EH (cell line): ENCODE measurements around the gene POU2F2.
"Not testable (repeated sequence)": the region's sequence is repeated elsewhere in the genome, so short reads cannot be mapped to it uniquely, and the experiment has no call there.

ENCODE experiments used
- DNase-seq: peaks from one replicate; pipeline ENCODE4 v3.0.0-alpha.2; 2015; ENCODE audit warnings: low read depth

The POU2F2 gene

DNA sequence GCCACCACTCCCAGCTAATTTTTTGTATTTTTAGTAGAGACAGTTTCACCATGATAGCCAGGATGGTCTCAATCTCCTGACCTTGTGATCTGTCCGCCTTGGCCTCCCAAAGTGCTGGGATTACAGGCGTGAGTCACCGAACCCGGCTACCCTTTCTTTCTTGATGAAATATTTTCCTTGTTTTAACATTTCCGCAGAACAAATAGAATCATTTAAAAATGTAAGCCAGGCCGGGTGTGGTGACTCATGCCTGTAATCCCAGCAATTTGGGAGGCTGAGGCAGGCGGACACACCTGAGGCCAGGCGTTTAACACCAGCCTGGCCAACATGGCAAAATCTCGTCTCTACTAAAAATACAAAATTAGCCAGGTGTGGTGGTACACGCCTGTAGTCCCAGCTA lies 32.0 kb downstream of the POU2F2 start:
- DNase-seq: not testable (repeated sequence)

DNA sequence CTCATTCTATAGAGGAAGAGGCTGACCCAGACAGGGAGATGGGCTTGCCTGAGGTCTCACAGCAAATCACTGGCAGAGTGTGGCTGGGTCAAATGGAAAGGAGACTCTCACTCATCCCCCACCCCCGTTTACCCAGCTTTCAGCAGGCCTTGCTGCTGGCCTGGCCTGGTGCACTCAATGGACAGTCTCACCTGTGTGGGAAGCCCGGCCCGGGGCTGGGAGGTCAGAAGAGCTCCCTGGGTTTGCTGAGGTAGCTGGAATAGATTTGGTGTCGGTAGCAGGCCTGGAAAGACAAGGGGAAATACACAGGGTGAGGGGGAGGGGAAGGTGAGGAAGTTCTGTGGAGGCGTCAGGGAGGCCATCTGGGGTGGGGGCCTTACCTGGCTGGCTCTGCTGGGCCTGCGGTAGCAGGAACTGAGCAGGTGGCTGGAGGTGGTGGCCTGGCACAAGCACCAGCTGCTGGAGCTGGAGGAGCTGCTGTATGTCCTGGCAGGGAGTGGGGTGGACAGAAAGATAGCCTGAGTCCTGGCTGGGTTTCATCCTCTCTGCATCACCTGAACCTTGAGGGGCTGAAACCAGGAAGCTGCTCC lies 32.8 kb downstream of the POU2F2 start:
- DNase-seq: no peak

DNA sequence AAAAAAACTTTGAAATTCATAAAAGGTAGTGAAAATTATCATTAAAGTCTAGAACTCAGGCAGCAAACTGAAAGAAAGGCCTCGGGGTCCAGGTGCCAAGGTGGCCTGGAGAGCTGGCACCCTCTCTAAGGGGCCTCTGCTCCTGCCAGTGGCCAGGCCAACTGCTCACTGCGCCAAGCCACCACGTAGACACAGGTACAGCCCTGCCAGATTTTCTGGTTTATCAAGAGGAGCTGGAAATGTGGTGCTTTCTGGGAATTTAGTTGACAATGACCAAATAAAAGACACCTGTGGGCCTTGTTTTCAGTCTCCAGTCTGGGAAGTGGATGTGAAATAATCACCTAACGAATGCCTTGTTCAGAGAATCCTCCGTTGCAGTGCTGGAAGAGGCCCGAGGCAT lies 33.5 kb downstream of the POU2F2 start:
- no peak for DNase-seq

DNA sequence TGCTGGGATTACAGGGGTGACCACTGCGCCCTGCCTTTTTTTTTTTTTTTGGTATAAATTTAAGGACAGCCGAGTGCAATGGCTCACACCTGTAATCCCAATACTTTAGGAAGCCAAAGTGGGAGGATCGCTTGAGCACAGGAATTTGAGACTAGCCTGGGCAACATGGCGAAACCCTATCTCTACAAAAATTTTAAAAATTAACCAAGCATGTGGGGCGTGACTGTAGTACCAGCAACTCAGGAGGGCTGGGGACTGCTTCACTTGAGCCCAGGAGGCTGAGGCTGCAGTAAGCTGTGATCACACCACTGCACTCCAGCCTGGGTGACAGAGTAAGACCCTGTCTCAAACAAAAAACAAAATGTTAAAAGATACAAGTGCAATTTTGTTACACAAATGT lies 34.8 kb downstream of the POU2F2 start:
- DNase-seq: no peak

DNA sequence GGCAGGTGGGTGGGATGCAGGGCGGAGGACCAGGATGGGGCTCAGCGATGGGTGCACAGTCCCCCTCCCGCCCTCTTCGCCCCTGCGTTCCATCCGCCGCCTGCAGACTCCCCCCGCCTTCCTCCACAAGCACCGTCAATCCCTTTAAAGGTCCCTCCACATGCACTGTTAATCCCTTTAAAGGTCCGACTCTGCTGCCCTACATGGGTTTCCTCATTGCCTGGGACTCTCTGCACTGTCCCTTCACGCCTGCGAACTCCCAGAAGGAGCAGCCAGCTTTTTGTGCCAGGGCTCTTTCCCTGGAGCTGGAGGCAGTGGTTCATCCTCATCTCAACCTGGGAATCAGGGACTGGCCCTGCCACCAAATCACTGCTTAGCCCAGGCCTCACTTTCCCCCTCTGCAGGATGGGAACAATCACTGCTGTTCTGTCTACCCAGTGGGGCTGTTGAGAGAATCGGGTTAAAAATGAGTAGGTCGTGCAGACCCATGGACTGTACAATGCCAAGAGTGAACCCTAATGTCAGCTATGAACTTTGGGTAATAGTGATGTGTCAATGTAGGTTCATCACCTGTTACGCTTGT lies 35.9 kb downstream of the POU2F2 start:
- no peak for DNase-seq

DNA sequence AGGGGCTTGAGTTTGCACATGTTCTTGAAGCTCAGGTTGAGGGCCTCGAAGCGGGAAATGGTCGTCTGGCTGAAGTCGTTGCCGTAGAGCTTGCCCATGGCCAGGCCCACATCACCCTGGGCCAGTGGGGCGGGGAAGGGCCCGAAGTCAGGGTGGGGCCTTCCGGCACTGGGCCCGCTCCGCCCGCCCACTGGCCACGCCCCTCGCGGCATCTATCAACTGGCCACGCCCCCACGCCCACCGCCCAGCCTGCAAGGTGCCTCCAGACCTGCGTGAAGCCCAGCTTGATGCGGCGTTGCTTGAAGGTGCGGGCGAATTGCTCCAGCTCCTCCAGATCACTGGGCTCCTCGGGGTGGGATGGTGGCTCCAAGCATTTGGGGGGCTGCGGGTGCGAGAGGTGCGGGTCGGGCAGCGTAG lies 36.4 kb downstream of the POU2F2 start:
- no peak for DNase-seq

DNA sequence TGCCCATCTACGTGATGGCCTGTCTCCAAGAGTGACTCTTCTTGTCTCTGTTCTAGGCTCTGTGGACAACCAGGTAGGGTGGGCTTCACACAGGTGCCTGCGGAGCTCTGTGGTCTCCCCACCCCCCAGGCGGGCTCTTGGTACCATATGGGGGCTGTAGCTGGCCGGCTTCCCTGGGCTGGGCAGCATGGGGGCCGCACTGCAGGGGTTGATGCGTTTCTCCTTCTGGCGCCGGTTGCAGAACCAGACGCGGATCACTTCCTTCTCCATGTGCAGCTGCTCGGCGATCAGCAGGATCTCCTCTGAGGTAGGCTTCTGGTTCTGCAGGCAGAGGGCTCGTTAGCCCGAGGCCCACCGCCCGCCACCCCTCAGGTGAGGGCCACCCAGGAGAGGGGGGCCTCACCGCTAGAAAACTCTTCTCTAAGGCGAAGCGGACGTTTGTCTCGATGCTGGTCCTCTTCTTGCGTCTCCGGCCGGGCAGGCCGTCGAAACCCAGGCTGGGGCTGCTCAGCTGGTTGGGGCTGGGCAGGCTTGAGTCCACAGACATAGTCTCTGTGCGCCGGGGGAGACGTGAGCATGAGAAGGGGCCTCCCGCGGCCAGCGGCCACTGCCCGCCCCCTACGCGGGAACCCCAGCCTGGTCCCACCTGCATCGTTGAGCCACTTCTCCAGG lies 37.0 kb downstream of the POU2F2 start:
- DNase-seq: no peak

DNA sequence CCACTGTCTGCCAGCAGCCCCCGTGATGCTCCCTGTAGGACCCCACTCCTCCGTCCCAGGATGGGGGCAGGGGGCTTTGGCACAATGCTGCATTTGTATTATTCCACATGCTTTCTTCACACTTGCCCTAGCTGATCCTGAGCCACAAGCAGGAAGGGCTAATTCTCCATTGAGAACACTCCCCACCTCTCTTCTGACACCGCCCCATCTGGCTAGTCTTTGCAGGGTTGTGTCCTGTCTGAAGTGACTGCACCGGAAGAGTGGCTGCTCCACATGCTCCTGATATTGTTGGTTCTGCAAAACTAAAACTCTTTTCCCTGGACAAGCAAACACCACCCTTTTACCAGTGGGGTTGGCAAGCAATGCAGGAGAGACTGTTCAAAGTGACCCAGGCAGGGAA lies 38.3 kb downstream of the POU2F2 start:
- DNase-seq: no peak

DNA sequence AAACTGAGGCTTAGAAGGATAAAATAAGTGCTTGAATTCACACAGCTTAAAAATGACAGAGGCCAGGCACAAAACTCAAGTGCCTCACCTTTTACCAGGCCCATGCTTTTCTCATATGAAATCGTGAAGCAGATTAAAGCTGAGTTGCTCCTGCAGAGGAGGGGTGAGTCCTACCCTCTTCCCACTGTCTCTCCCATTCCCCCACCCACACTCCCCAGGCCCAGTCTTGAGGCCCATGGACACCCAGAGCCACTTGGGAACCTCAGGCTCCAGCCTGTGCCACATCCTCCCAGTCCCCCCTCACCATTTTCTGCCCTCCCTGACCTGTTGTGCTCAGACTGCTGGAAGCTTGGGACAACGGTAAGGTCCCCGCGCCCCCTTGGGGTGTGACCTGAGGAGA lies 38.7 kb downstream of the POU2F2 start:
- DNase-seq: no peak

DNA sequence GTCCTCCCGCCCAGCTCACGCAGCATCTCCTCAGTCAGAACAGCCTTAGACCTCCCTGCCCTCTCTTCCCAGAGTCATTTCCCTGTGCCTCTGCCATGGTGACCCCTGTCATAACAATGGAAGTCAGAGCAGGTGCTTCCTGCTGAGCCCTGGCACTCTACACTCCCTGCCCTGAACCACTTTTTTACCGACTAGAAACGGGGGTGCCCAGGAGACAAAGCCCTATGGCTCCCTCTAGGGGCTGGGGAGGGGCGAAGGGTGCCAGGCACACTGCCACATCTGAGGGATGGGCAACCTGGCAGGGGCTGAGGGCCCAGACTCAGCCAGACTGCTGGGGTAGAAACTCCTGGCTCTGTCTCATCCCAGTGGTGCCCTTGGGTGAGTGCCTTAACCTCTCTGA lies 39.9 kb downstream of the POU2F2 start:
- DNase-seq: peak; percentile 33

DNA sequence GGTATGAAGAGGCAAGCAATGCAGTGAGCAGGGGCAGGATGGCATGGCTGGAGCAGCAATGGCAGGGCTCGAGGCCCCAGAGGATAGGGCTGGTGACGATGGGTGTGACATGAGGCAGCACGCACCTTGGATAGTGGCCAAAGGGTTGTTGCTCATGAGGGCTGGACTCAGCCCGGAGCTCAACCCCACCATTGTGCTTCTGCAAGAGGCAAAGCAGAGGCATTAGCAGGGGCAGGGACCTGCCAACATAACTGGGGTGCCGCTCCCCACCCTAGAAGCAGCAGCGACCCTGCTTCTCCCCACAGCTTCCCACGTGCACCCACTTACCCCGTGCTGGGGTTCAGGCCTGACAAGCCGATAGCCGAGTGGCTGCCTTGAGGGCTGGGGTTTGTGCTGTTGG lies 40.5 kb downstream of the POU2F2 start:
- DNase-seq: peak; percentile 67

DNA sequence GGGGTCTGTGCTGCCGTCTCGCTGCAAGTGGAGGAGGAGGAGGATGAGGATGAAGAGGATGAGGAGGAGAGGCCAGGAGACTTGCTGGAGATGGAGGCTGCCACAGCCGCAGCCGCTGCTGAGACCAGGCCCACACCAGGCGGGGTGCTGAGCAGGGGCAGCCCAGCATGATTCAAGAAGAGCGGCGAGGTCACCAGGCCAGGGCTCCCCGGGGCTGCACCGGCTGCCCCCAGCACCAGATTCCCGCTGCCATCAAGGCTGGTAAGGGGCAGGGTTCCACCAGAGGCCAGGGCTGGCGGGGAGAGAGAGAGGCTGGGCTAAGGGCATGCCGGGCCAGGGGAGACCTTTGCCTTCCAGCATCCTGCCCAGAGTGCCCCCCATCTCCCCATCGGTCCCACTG lies 40.9 kb downstream of the POU2F2 start:
- no peak for DNase-seq

DNA sequence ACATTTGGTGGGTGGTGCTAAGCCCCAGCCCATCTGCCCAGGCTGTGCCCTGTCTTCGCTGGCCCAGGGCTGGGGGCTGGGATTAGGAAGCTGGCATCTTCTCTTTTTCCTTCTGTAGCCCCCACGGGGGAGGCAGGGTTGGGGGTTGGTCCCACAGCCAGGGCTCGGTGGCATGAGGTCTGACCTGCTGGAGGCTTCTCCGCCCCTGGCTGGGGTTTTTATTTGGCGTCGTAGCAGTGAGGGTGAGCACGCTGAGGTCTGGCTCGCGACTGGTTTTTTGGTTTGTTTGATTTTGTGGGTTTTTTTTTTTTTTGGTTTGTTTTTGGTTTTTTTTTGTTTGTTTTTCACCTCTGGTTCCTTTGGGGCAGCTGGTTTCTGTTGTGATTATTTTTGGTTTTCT lies 41.6 kb downstream of the POU2F2 start:
- no peak for DNase-seq

DNA sequence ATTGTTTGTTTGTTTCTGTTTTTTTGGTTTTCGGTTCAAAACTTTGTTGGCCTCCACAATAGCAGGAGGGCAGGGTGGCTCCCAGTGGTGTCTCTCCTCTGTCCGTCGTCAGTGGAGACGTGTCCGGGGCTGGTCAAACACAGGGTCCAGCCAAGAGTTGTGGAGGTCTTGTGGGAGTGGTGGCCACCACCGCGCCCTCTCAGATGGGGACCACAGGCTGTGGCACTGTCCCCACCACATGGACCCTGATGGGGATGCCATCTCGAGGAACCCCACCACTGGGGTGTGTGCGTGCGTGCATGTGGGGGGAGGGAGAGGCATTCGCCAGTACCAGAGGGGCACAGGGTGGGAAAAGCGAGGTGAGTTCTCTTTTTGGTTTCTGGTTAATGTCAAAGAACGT lies 42.5 kb downstream of the POU2F2 start:
- no peak for DNase-seq

DNA sequence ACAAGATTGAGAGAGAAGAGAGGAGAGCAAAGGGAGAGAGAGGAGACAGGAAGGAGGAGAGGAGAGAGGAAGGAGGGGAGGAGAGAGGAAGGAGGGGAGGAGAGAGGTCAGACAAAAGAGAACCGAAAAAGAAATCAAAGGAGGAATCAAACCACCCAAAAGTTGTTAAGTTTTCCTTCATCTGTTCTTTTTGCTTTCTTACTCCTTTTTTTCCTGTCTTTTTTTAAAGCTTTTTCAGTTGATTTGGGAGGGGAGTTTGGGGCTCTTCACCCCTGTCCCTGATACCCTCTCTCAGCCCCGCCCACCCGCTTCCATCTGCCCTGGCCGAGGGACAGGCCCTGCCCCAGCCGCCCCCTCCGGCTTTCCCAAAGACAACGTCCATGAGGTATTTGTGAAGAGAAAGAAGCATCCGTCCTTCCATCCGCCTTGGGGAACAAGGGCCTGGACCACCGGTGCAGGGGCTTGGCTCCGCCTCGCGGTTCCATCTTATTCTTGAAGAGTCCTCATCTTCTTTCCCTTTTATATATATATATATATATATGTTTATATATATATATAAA lies 43.0 kb downstream of the POU2F2 start:
- peak; percentile 35 for DNase-seq

DNA sequence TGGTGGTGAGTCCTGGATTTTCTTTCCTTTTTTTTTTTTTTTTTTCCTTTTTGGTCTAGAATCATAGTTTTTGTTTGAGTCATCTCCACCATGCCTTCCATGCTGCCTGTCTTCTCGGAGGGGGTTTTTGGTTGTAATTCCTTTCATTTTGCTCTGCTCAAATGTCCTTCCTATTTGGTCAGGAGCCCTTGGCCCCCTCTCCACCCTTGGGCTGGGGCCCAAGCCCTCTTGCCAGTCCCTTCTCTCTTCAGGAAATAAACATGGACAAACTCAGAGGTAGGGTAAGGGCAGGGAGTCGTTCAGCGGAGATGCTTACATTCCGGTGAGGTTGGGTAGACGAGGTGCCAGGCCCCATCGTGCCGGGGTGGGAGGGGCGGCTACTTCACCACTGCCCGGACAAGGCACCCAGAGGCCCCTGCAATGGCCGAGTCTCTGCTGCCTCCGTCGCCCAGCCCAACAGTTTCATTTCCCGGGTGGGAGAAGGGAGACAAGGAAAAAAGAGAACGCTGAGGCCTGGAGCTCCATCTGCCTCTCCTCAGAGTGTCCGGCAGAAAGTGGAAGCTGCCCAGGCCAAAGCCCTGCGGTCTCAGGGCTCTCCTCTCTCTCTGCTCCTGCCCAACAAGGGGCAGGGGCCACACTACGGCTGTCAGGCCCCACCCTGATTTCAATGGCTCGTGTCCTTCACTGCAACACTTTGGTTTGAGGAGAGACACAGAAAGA lies 43.6 kb downstream of the POU2F2 start:
- peak; percentile 87 for DNase-seq

DNA sequence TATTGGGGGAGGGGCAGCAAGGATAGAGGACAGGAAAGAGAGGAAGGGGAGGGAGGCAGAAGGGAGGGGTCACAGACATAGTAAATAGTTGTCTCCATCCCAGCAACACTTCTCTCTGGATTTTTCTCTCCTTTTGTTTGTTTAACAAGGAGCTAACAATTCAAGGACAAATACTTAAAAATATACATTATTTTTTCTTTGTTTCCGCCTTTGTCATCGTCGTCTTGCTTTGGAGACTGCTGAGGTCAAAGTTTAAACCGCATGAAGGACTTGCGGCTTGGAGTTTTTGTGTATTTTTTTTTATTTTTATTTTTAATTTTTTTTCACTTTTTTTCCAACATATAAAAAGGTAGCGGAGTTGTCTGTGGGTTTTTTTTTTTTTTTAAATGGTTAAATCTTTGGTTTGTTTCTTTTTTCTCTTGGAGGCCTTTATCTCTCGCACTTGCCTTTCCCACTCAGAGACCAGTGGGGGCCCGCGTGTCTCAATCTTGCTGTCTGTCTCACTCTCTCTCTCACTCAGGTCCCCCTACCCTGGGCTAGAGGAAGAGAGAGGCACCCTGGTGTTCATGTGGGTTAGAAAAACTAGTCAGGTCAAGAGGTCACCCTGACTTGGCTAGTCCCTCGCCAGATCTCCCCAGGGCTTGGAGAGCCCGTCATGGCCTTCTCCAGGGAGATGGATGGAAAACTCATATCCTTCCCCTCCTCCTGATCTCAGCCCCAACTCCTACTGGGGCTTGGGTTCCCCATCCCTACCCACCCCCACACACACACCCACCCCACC lies 45.3 kb downstream of the POU2F2 start:
- no peak for DNase-seq

DNA sequence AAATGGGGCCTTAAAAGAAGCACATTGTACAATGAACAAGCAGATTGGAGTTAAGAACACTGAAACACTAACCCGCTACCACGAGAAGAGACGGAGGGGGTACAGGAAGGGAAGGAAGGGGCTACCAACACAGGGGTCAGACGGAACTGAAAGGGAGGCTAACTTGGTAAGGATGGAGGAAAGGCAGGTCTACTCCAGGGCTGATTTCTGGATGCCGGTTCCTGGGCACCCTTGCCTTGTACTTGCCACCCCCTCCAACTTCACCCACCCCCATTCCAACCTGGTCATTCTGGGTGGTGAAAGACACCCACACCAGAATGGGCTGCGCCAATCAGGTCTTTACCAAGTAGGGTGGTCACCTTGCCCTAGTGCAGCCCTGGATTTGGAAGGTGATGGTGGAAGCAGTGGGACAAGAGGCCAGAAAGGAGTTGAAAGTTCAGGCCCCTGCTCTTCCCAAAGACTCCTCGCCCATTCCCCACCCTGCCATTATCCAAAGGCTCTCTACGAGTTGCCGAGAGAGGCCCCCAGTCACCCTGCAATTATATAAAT lies 46.0 kb downstream of the POU2F2 start:
- no peak for DNase-seq

DNA sequence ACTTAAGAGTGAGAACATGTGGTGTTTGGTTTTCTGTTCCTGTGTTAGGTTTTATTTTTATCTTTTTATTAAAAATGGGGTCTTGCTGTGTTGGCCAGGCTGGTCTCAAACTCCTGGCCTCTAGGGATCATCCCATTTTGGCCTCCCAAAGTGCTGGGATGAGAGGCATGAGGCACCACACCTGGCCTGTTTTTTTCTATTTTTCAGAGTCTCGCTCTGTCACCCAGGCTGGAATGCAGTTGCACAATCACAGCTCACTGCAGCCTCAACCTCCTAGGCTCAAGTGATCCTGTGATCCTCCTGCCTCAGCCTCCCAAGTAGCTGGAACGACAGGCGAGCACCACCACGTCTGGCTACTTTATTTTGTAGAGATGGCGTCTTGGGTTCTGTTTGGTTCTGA lies 48.7 kb downstream of the POU2F2 start:
- DNase-seq: no peak

DNA sequence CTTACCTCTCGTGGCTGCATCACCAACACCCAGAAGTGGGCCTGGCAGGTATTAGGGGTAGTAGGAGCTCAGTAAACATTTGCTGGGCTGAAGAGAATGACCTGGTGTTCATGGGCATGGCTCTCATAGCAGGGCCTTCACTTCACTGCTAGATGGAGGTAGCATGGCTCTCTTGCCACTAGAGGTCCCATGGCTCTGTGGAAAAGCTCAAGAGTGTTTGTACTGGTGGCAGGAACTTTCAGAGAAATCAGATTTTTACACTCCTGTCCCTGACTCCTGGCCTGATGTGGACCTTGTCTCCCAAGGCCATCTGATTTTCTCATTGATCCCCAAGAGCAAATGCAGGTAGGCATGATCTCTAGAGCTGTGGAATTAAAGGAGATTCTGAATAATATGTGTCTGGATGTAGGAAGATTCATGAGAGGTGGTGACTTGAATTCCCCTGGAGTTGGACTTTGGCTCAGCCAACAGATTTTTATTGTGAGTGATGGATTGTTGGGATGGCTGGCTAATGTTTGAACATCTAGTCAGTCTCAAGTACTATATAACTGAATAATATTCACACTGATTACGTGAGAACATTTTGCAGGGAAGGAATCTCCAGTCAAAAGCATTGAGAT lies 50.6 kb downstream of the POU2F2 start:
- DNase-seq: peak; percentile 66

DNA sequence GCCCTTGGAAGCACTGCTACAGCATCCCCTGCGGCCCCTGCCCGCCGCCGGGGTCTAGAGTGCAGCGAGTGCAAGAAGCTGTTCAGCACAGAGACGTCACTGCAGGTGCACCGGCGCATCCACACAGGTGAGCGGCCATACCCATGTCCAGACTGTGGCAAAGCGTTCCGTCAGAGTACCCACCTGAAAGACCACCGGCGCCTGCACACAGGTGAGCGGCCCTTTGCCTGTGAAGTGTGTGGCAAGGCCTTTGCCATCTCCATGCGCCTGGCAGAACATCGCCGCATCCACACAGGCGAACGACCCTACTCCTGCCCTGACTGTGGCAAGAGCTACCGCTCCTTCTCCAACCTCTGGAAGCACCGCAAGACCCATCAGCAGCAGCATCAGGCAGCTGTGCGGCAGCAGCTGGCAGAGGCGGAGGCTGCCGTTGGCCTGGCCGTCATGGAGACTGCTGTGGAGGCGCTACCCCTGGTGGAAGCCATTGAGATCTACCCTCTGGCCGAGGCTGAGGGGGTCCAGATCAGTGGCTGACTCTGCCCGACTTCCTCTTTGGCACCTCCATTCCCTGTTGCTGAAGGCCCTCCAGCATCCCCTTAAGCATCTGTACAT lies 51.4 kb downstream of the POU2F2 start:
- DNase-seq: no peak
